Measurements from ENCODE around the gene SCGB1A1. TPM values are rescaled to one million over a fixed set of nuclear protein-coding genes. Genes with fewer than 3 reads are reported as not detected.

SCGB1A1 gene
- total and polyA plus RNA-seq, 2 of the 13 experiments (the other 11 are each of a cell fraction or from before 2014, with no cell fraction given) = not detected

- in situ Hi-C loops (cut with HindIII; ENCODE audit: extremely low pct_ligation_motif_present, low pct_unique_long_range_greater_than_20kb) = no loop called here
- CTCF ChIA-PET (ENCODE audit: low intra/inter-chr PET ratio, low total read pairs) = no interaction called here
- POLR2A ChIA-PET = no interaction called here
- peaks cover 31% of the 10 kb centered on the region for H3K4me1 ChIP-seq (ENCODE audit: insufficient read depth, low read length)
- no peaks in the 10 kb centered on the region for H3K36me3 ChIP-seq (replicated peaks in 1 of 2; ENCODE audit: control insufficient read depth in 1 of 2, insufficient read depth in 2 of 2, low read length in 2 of 2)
- ATAC-seq = no peak
- H3K27ac ChIP-seq (ENCODE audit: extremely low read length, insufficient read depth, low read length) = no peak overlapping the region
- no peak for DNase-seq (ENCODE audit: low spot score)
- no TSS peak for BruUV-seq (replicated peaks)
- H3K9ac ChIP-seq (ENCODE audit: insufficient read depth, low read depth, low read length) = no peak overlapping the region
- H3K4me2 ChIP-seq (ENCODE audit: low read depth, low read length) = no peak overlapping the region
- no peaks in the 10 kb centered on the region for H4K20me1 ChIP-seq (ENCODE audit: insufficient read depth, low read length)
- 70% methylated on average over 6 of the region's 6 CpGs for WGBS (ENCODE audit: low lambda C conversion rate)
- H3K27me3 ChIP-seq (ENCODE audit: control insufficient read depth in 1 of 2, insufficient read depth in 2 of 2, low read length in 2 of 2) = peaks cover 5 to 39% of the 10 kb centered on the region in 2 experiments; a peak in 4 of 5 replicates
- H2AFZ ChIP-seq (ENCODE audit: low read length) = no peak overlapping the region
- intact Hi-C loops (cut with micrococcal nuclease; ENCODE audit: unreplicated experiment) = no loop called here
- TF ChIP-seq ZNF629 (CRISPR knock-in tag; conservative IDR thresholded peaks at IDR 0.05) = peak; percentile 61
- TF ChIP-seq HHEX (CRISPR knock-in tag; IDR thresholded peaks at IDR 0.05) = no peak
- FAIRE-seq = no peak
- H3K4me3 ChIP-seq (replicated peaks in 1 of 3; ENCODE audit: insufficient read depth in 1 of 3, low read depth in 2 of 3, low read length in 3 of 3) = no peak overlapping the region
- H3K79me2 ChIP-seq (ENCODE audit: insufficient read depth, low read length) = no peaks in the 10 kb centered on the region
- no peaks in the 10 kb centered on the region for H3K9me3 ChIP-seq (ENCODE audit: low read length)
These were observed 14.4 kb upstream of the SCGB1A1 start for GRCh38 chr11:62404435-62404834.

DNA sequence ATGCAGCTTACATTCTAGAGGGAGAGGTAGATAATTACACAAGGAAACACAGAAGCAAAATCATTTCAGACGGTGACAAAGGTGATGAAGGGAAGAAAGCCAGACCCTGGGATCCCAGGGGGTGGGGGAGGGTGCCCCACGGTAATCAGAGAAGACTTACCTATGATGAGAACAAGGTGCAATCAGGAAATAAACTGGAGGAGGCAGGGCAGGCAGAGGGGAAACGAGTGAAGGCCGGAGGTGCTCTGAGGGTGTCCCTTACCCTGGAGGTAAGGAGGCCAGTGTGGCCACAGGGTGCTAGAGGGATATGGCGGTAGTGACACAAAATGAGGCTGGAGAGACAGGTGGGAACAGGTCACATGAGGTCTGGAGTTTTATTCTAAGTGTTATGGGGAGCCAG lies 13.9 kb upstream of the SCGB1A1 start:
- Histone ChIP-seq H3K4me2 (ENCODE audit: low read depth, low read length) (no peak overlapping the region), H2AFZ (ENCODE audit: low read length) (no peak overlapping the region), H3K9ac (ENCODE audit: insufficient read depth, low read depth, low read length) (no peak overlapping the region), H3K4me3 (replicated peaks in 1 of 3; ENCODE audit: insufficient read depth in 1 of 3, low read depth in 2 of 3, low read length in 3 of 3) (no peak overlapping the region), H3K79me2 (ENCODE audit: insufficient read depth, low read length) (no peaks in the 10 kb centered on the region), H3K27ac (ENCODE audit: extremely low read length, insufficient read depth, low read length) (no peak overlapping the region), H3K9me3 (ENCODE audit: low read length) (no peaks in the 10 kb centered on the region), H3K36me3 (replicated peaks in 1 of 2; ENCODE audit: control insufficient read depth in 1 of 2, insufficient read depth in 2 of 2, low read length in 2 of 2) (no peaks in the 10 kb centered on the region), H3K4me1 (ENCODE audit: insufficient read depth, low read length) (peaks cover 26% of the 10 kb centered on the region), H4K20me1 (ENCODE audit: insufficient read depth, low read length) (no peaks in the 10 kb centered on the region), H3K27me3 (ENCODE audit: control insufficient read depth in 1 of 2, insufficient read depth in 2 of 2, low read length in 2 of 2) (peaks cover 5 to 34% of the 10 kb centered on the region in 2 experiments; a peak in 4 of 5 replicates)
- no peak for DNase-seq (ENCODE audit: low spot score)
- CTCF ChIA-PET (ENCODE audit: low intra/inter-chr PET ratio, low total read pairs) = no interaction called here
- FAIRE-seq = no peak
- 33% methylated on average over 5 of the region's 5 CpGs for WGBS (ENCODE audit: low lambda C conversion rate)
- no TSS peak for BruUV-seq (replicated peaks)
- no peak for TF ChIP-seq SPEN (CRISPR knock-in tag; IDR thresholded peaks at IDR 0.05; ENCODE audit: low read depth)
- no peak for TF ChIP-seq TEF (CRISPR knock-in tag; IDR thresholded peaks at IDR 0.05)
- no peak for TF ChIP-seq HNF1A (IDR thresholded peaks at IDR 0.05; ENCODE audit: low read depth)
- TF ChIP-seq HNF1A (CRISPR knock-in tag; IDR thresholded peaks at IDR 0.05; ENCODE audit: borderline replicate concordance) = no peak
- TF ChIP-seq LCORL (IDR thresholded peaks at IDR 0.05) = no peak
- TF ChIP-seq LCORL (CRISPR knock-in tag; IDR thresholded peaks at IDR 0.05) = no peak
- no peak for TF ChIP-seq KDM2A (CRISPR knock-in tag; IDR thresholded peaks at IDR 0.05; ENCODE audit: borderline replicate concordance, low read depth)
- TF ChIP-seq TMF1 (CRISPR knock-in tag; IDR thresholded peaks at IDR 0.05; ENCODE audit: low read depth) = no peak
- no peak for TF ChIP-seq SMARCE1 (IDR thresholded peaks at IDR 0.05; ENCODE audit: borderline replicate concordance)
- no peak for TF ChIP-seq MBNL3 (CRISPR knock-in tag; conservative IDR thresholded peaks at IDR 0.05)
- TF ChIP-seq ZNF747 (CRISPR knock-in tag; IDR thresholded peaks at IDR 0.05; ENCODE audit: borderline replicate concordance) = no peak
- TF ChIP-seq RBM22 (optimal IDR thresholded peaks at IDR 0.05; ENCODE audit: low read length) = no peak
- TF ChIP-seq KDM5A (IDR thresholded peaks at IDR 0.05; ENCODE audit: borderline replicate concordance, low read length) = no peak
- intact Hi-C loops (cut with micrococcal nuclease; ENCODE audit: unreplicated experiment) = no loop called here
- in situ Hi-C loops (cut with HindIII; ENCODE audit: extremely low pct_ligation_motif_present, low pct_unique_long_range_greater_than_20kb) = no loop called here
- POLR2A ChIA-PET = no interaction called here
- ATAC-seq = no peak
